Measurements from ENCODE around the gene F7.

Gene F7

DNA sequence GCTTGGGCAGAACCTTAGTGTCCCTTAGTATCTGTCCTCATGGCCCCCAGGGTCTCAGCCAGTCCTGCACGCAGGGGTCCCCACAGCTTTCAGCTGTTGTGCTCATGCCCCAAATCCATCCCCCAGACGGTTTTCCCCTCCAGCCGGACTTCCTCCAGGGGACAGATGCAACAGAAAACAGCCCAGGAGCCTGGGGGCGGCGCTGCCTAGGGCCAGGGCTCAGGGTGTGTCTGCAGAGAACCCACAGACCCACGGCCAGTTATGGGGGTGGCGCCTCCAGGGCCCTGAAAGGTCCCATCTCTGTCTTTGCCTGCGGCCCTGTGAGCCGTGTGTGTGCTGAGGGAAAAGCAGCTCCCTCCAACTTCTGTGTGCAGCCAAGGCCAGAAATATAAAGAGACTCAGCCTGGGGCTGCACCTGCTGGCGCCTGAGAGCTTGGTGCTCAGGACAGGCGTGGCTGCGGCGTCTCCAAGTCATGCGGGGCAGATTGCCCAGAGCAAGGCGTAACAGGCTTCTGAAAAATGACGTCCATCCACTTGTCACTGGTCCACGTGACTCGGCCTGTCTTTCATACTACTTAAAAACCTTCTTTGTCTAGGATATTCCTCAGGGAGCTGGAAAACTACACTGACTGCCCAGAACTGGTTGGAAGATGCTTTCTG lies 22.1 kb upstream of the F7 start:
- TF ChIP-seq, protein P1, sequence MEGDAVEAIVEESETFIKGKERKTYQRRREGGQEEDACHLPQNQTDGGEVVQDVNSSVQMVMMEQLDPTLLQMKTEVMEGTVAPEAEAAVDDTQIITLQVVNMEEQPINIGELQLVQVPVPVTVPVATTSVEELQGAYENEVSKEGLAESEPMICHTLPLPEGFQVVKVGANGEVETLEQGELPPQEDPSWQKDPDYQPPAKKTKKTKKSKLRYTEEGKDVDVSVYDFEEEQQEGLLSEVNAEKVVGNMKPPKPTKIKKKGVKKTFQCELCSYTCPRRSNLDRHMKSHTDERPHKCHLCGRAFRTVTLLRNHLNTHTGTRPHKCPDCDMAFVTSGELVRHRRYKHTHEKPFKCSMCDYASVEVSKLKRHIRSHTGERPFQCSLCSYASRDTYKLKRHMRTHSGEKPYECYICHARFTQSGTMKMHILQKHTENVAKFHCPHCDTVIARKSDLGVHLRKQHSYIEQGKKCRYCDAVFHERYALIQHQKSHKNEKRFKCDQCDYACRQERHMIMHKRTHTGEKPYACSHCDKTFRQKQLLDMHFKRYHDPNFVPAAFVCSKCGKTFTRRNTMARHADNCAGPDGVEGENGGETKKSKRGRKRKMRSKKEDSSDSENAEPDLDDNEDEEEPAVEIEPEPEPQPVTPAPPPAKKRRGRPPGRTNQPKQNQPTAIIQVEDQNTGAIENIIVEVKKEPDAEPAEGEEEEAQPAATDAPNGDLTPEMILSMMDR (IDR thresholded peaks at IDR 0.05; ENCODE audit: low read depth, low read length) = no peak
- no peak for TF ChIP-seq EZH2phosphoT487 (IDR thresholded peaks at IDR 0.05; ENCODE audit: low read depth)
- no peaks in the 10 kb centered on the region for H3K27me3 ChIP-seq (ENCODE audit: low read depth, low read length)

DNA sequence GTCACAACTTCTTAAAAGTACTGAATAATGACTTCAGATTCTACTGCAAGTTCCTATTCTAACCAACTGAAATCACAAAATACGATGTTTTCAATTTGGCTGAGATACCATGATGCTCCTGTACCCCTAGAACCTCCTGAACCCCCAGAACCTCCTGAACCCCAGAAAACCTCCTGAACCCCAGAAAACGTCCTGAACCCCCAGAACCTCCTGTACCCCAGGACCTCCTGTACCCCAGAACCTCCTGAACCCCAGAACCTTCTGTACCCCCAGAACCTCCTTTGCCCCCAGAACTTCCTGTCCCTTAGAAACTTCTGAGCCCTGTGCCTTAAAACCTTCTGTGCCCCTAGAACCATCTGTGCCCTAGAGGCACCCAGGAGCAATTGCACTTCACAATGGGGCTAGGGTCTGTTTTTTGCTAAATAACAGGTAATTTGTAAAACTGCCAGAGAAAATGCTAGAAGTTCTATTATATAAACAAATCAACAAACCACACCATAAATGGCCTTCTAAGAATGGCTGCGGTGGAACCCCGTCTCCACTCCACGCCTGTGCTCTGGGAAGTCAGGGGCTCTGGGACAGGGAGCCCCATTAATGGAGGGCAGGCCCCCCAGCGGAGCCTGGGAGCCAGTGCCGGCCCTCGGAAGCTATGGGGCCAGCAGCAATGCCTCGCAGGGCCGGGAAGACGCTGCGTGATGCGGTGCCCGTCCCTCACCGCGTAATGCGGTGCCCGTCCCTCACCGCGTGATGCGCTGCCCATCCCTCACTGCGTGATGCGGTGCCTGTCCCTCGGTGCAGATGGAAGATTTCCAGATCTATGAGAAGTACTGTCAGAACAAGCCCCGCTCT lies 21.3 kb upstream of the F7 start:
- TF ChIP-seq, protein P1 (IDR thresholded peaks at IDR 0.05; ENCODE audit: low read depth, low read length) = no peak
- no peak for TF ChIP-seq EZH2phosphoT487 (IDR thresholded peaks at IDR 0.05; ENCODE audit: low read depth)
- Histone ChIP-seq H3K36me3 (replicated peaks; ENCODE audit: low read depth, low read length) (no peaks in the 10 kb centered on the region), H3K79me2 (ENCODE audit: low read length) (no peaks in the 10 kb centered on the region), H3K27ac (ENCODE audit: low read length) (no peak overlapping the region), H4K20me1 (ENCODE audit: insufficient read depth, low read length) (no peaks in the 10 kb centered on the region), H3K4me1 (ENCODE audit: low read length) (no peaks in the 10 kb centered on the region), H3K4me3 (ENCODE audit: low read length) (no peak overlapping the region), H3K4me2 (ENCODE audit: low read length) (no peak overlapping the region), H3K9ac (ENCODE audit: low read length) (no peak overlapping the region), H3K9me3 (ENCODE audit: insufficient read depth, low read length) (no peaks in the 10 kb centered on the region), H2AFZ (ENCODE audit: low read depth, low read length) (no peak overlapping the region), H3K27me3 (ENCODE audit: low read depth, low read length) (no peaks in the 10 kb centered on the region)

More for the DNA sequence above, 22.1 kb upstream of the F7 start:
- no peak overlapping the region for H3K27ac ChIP-seq (ENCODE audit: low read length)
- H4K20me1 ChIP-seq (ENCODE audit: insufficient read depth, low read length) = no peaks in the 10 kb centered on the region
- no peak overlapping the region for H3K4me3 ChIP-seq (ENCODE audit: low read length)
- H3K79me2 ChIP-seq (ENCODE audit: low read length) = no peaks in the 10 kb centered on the region
- H3K4me1 ChIP-seq (ENCODE audit: low read length) = no peaks in the 10 kb centered on the region
- H3K9me3 ChIP-seq (ENCODE audit: insufficient read depth, low read length) = no peaks in the 10 kb centered on the region
- H3K9ac ChIP-seq (ENCODE audit: low read length) = no peak overlapping the region
- no peak overlapping the region for H3K4me2 ChIP-seq (ENCODE audit: low read length)
- no peak overlapping the region for H2AFZ ChIP-seq (ENCODE audit: low read depth, low read length)
- H3K36me3 ChIP-seq (replicated peaks; ENCODE audit: low read depth, low read length) = no peaks in the 10 kb centered on the region

DNA sequence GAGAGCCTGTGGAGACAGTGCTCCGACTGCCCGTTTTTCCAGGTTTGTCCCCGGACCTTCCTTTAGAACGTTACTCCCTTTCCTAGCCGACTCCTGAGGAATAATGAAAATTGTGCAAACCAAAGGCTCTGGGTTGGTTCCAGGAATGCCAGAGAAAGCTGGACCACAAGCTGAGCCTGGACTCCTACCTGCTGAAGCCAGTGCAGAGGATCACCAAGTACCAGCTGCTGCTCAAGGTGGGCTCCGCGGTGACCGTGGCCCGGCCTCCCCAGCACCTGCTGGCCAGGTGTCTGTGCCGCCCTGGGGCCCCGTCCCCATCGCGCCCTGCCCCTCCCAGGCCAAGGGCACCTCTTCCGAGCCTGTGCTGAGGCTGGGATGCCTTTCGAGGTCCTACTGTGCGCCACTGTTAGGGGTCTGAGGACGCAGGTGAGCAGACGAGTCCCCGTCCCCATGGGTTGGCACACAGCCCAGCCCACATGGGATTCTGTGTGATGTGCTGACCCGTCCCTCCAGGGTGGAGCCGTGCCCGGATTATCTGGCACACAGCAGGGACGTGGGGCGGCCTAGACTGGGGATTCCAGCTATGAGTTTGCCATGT lies 20.5 kb upstream of the F7 start:
- H3K36me3 ChIP-seq (replicated peaks; ENCODE audit: low read depth, low read length) = no peaks in the 10 kb centered on the region
- no peaks in the 10 kb centered on the region for H3K4me1 ChIP-seq (ENCODE audit: low read length)
- H3K9me3 ChIP-seq (ENCODE audit: insufficient read depth, low read length) = no peaks in the 10 kb centered on the region
- H2AFZ ChIP-seq (ENCODE audit: low read depth, low read length) = no peak overlapping the region
- H3K9ac ChIP-seq (ENCODE audit: low read length) = no peak overlapping the region
- no peak overlapping the region for H3K27ac ChIP-seq (ENCODE audit: low read length)
- no peak overlapping the region for H3K4me2 ChIP-seq (ENCODE audit: low read length)
- no peaks in the 10 kb centered on the region for H4K20me1 ChIP-seq (ENCODE audit: insufficient read depth, low read length)
- no peaks in the 10 kb centered on the region for H3K79me2 ChIP-seq (ENCODE audit: low read length)
- no peak overlapping the region for H3K4me3 ChIP-seq (ENCODE audit: low read length)
- no peaks in the 10 kb centered on the region for H3K27me3 ChIP-seq (ENCODE audit: low read depth, low read length)
- no peak for TF ChIP-seq EZH2phosphoT487 (IDR thresholded peaks at IDR 0.05; ENCODE audit: low read depth)
- TF ChIP-seq, protein P1 (IDR thresholded peaks at IDR 0.05; ENCODE audit: low read depth, low read length) = no peak
